CD4-positive, alpha-beta T cell treated with Interferon alpha-2 for 1 hour (primary cell): ENCODE measurements around the gene DHCR24.

ENCODE experiments used
- DNase-seq, 2 donors: peaks; one replicate each; pipeline ENCODE4 v3.0.0-alpha.2; 2020 to 2022

DHCR24 gene

GRCh38 chr1:54842963-54843362, 44.0 kb downstream of the DHCR24 start:
- no peak for DNase-seq

GRCh38 chr1:54842206-54842915, 44.6 kb downstream of the DHCR24 start:
- no peak for DNase-seq

- DNase-seq, result no peak
Measured at GRCh38 chr1:54839824-54840223, 47.2 kb downstream of the DHCR24 start.

GRCh38 chr1:54838565-54839180, 48.3 kb downstream of the DHCR24 start:
- DNase-seq, result no peak

GRCh38 chr1:54837002-54837853, 49.8 kb downstream of the DHCR24 start:
- no peak for DNase-seq

- DNase-seq, result no peak
Measured at GRCh38 chr1:54836594-54836993, 50.4 kb downstream of the DHCR24 start.

- DNase-seq, result no peak
Measured at GRCh38 chr1:54835970-54836369, 51.0 kb downstream of the DHCR24 start.

DNA sequence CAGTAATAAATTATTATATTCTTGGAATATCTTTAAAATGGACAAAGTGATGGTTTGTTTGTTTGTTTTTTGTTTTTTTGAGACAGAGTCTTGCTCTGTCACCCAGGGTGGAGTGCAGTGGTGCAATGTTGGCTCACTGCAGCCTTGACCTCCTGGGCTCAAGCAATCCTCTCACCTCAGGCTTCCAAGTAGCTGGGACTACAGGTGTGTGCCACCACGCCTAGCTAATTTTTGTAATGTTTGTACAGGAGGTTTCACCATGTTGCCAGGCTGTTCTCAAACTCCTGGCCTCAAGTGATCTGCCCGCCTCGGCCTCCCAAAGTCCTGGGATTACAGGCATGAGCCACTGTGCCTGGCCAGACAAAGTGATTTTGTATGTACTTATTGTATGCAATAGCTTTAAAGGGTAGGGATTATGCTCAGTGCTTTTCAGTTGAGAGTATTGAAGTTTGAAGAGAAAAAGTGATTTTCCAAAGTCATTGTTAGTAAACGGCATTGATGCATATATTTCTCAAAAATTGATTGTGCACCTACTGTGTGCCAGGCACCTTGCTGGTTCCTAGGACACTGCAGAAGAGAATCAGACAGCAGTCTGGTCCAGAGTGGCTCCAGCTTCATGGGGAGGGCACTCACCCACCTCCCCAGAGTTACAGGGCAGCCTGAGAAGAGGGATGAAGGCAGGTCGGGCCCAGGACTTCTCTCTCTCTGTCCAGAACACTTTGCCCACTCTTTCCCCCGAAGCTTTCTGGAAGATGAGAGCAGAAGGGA, 51.7 kb downstream of the DHCR24 start:
- DNase-seq, result no peak

DNA sequence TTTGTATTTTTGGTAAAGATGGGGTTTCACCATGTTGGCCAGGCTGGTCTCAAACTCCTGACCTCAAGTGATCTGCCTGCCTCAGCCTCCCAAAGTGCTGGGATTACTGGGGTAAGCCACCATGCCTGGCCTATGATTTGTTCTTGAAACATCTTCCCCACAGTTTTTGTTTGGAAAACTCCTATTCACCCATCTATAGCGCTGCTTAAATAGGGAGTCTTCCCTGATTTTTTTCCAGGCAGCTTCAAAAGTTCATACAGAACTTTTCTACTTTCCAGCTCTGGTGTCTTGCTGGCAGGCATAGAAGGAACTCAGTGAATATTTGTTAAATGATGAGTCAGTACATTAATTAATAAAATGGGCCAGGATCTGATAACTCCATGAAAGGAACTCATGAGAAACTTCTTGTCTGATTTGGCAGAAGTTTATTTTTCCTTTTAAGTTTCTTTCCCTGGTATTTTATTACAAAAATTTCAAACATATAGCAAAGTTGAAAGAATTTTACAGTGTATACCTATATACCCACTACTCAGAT, 52.9 kb downstream of the DHCR24 start:
- no peak for DNase-seq

GRCh38 chr1:54833121-54833520, 53.9 kb downstream of the DHCR24 start:
- DNase-seq, result no peak

DNA sequence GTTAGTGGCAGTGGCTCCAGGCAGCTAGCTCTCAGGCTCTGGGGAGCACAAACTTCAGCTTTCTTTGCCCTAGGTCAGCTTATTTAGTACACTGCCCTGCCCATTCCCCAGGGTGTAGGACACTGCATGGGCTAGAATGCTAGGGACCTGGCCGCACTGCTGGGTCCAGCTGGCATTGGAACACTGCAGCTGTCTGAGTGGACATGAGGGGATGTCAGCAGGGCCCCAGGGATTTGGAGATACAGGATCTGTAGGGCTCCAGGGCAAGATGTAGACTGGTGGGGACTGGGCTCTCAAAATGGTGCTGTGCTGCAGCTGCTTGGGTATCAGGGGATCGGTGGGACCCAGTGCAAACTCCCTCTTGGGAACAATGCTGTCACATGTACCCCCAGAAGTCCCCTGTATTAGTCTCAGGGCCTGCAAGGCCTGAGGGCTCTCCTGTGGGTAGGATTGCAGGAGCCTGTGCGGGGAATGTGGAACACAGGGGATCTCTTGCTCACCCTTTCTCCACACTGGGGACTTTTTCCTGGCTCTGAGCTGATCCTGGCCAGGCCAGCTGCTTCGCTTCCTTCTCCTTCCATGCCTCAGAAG, 60.7 kb downstream of the DHCR24 start:
- no peak for DNase-seq

DNA sequence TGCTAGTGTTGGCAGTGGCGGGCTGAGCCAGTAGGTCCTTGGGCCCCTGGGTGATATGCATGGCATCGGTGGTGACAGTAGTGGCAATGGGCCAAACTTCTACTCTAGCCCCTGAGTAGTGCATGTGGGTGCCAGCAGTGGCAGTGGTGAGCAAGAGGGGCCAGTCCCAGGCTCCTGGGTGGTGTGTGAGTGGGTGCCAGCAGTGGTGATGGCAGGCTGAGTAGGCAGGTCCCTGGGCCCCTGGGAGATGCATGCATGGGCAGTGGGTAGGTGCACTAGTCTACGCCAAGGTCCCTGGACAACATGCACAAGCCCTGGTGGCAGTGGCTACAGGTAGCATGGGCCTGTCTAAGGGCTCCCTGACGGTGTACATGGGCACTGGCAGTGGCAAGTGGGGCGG, 61.3 kb downstream of the DHCR24 start:
- no peak for DNase-seq

- DNase-seq, result no peak
Measured at GRCh38 chr1:54823670-54824069, 63.3 kb downstream of the DHCR24 start.

DNA sequence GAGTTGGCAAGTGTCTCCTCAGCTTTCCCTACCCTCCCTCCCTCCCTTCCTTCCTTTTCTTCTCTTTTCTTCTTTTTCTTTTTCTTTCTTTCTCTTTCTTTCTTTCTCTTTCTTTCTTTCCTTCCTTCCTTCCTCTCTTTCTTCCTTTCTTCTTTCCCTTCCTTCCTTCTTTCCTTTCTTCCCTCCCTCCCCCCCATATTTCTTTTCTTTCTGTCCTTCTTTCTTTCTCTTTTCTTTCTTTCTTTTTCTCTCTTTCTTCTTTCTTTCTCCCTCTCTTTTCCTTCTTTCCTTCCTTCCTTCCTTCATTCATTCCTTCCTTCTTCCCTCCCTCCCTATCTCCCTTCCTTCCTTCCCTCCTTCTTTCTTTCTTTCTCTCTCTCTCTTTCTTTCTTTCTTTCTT, 67.3 kb downstream of the DHCR24 start:
- DNase-seq, result no peak

DNA sequence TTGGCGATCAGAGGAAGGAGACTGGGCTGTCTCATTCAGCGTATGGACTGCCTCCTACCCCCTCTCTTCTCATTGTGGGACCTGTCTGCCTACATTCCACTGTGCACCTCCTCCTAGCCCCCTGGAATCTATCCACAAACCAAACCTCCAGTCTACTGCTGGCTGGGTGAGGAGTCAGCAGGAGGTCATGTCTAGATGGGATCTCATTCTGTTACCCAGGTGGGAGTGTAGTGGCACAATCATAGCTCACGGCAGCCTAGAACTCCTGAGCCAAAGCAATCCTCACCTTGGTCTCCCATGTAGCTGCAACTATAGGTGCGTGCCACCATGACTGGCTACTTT, 67.8 kb downstream of the DHCR24 start:
- DNase-seq, result no peak

GRCh38 chr1:54818461-54819194, 68.4 kb downstream of the DHCR24 start:
- DNase-seq, result no peak

DNA sequence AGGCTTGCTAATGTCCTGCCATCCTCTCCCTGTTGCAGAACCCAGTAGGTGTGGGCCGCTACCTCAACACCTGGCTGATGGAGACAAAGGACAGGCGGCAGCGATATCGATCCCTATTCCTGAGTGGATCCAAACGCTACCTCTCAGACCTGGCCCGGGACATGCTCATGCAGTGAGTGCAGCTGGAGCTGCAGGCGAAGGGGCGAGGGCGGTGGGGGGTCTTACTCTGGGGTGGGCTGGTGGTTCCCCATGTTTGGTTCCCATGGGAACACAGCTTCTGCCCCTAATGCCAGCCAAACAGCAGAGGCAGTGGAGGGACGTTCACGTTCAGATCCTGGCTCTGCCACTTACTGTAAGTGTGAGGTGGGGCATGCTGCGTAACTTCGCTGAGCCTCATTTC, 70.0 kb downstream of the DHCR24 start:
- no peak for DNase-seq

DNA sequence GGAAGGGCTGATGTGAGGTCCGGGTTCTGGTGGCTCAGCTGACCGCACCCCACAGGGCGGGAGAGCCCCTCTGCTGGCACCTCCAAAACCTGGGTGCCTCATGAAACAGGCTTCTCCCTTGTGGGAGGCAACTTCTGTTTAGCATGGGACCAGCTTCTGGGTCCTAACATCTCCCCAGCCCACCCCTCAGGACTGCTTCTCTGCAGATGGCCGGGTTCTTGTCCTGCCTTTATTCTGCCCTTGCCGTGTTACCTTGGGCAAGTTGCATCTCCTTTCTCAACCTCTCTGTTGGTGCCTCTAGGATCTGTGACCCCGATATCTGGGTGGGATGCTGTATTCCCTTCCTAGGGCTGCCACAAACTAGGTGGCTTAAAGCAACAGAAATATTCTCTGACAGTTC, 70.9 kb downstream of the DHCR24 start:
- no peak for DNase-seq

DNA sequence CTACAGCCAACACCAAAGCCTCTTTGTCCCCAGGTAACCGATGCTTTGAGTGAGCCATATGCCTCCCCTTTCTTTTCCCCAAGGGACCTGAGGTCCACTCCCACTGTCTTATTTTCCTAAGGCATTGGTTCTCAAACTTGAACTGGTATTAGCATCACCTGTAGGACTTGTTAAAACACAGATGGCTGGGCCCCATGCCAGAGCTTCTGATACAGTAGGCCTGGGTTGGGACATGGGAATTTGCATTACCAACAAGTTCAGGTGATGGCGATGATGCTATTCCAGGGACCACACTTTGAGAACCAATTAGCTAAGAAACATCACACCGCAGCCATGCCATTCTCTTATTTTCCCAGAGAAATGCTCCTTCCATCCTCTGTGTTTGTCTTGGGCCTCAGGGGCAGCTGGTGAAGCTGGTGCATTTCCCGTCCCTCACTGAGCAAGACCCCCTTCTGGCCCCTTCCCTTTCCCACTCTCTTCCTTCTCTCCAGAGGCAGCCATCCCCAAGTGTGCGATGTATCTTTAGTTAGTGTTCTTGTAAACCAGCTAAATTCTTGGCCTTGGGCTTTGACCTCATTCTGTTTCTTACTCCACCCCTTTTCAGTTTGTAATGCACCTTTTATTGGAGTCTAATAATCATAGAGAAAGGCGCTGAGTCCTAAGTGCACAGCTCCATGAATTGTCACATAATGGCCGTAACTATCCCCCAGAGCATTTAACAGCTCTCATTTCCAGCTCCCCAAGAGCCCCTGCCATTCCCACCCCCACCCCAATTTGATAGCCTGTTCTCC, 71.7 kb downstream of the DHCR24 start:
- no peak for DNase-seq

GRCh38 chr1:54814571-54814970, 72.4 kb downstream of the DHCR24 start:
- no peak for DNase-seq

DNA sequence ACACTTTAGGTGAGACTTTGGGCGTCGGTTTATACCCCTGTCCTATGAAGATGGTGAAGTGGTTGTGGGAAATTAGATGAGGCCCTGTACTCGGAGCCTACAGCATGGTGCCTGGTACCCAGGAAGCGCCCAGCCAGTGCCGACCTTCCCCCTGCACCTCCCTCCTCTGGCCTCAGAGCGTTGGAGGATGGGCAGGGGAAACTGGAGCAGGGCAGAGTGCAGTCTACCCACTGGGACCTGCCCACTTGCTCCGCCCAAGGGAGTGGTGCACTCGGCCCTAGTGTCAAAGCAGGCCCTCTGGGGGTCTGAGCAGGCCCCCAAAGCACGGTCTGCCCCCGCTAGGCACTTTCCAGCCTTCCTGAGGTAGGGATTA, 72.9 kb downstream of the DHCR24 start:
- no peak for DNase-seq
